HCT116 (cell line): Measurements from ENCODE around the gene TOMM22. TPM values are rescaled to one million over a fixed set of nuclear protein-coding genes. Genes with fewer than 3 reads are reported as not detected.

Experiments used
- ATAC-seq: fragments of 200-7000 bp; cut with Tn5 transposase; 2 replicates; pipeline ENCODE4 v1.9.1; 2020; ENCODE audit warnings: mild to moderate bottlenecking, moderate library complexity
- BruUV-seq: library from RNA; stranded (reverse); fragments of 400-500 nt; replicated peaks from 2 replicates; lab custom pipeline; 2021; lab: Mats Ljungman, UMichigan
- CTCF ChIA-PET: fragments of 300-600 bp; sonication (Branson Sonifier 250); formaldehyde crosslinking; loops from one replicate; lab custom pipeline; 2021; ENCODE audit warnings: antibody characterized with exemption; lab: Charles Lee
- POLR2A ChIA-PET: fragments of 300-600, 350-600 bp; sonication (Branson Sonifier 250); formaldehyde crosslinking; loops from one replicate; lab custom pipeline; 2021; ENCODE audit warnings: antibody characterized with exemption; lab: Charles Lee
- RAD21 ChIA-PET, 2 experiments: fragments of 300-600 bp; sonication (Branson Sonifier 250); formaldehyde crosslinking; loops; one replicate each; lab custom pipeline; 2023; ENCODE audit warnings: low total read pairs in 2 of 2; ENCODE audit not compliant: uncharacterized antibody in 2 of 2, unreplicated experiment in 2 of 2, low non-redundant PET in 1 of 2; lab: Charles Lee
- DNase-seq: peaks from one replicate; pipeline ENCODE4 v3.0.0-alpha.2; 2010; ENCODE audit warnings: low read depth, low spot score
- H2AFZ ChIP-seq: fragments of 200-600 bp; shearing (Covaris generic), sonication (generic); 2 replicates; pipeline ENCODE4 v1.6.1; 2017; ENCODE audit warnings: low read depth, mixed run types, mixed read lengths, antibody characterized with exemption, low read length; ENCODE audit not compliant: poor library complexity, severe bottlenecking
- H3K27ac ChIP-seq: 2 replicates; pipeline ENCODE4 v1.5.1; 2012; ENCODE audit warnings: low read depth, low read length
- H3K27me3 ChIP-seq: fragments of 200-600 bp; sonication (generic); 2 replicates; pipeline ENCODE4 v1.6.1; 2016; ENCODE audit warnings: mixed run types, low read length, mixed read lengths; ENCODE audit not compliant: insufficient read depth
- H3K36me3 ChIP-seq, 2 experiments: fragments of 200-500 bp in 1 of 2; fragments of 200-600 bp in 1 of 2; sonication (Bioruptor generic) in 1 of 2; sonication (generic) in 1 of 2; 2 replicates each; pipeline versions ENCODE4 v1.5.1 to v1.6.1; 2014 to 2016; ENCODE audit warnings: low read length in 2 of 2, inconsistent platforms in 1 of 2, mixed read lengths in 1 of 2, mixed run types in 1 of 2; ENCODE audit not compliant: insufficient read depth in 2 of 2, control insufficient read depth in 1 of 2
- H3K4me1 ChIP-seq, 2 experiments: fragments of 200-600 bp in 1 of 2; sonication (generic) in 1 of 2; 2 replicates each; pipeline versions ENCODE4 v1.5.1 to v1.6.1; 2012 to 2017; ENCODE audit warnings: low read length in 2 of 2, inconsistent platforms in 1 of 2, mild to moderate bottlenecking in 1 of 2, mixed read lengths in 1 of 2, mixed run types in 1 of 2, moderate library complexity in 1 of 2; ENCODE audit not compliant: insufficient read depth in 2 of 2, control insufficient read depth in 1 of 2
- H3K4me2 ChIP-seq: fragments of 200-600 bp; sonication (generic); 2 replicates; pipeline ENCODE4 v1.6.1; 2017; ENCODE audit warnings: mixed run types, low read length, mixed read lengths
- H3K4me3 ChIP-seq, 2 experiments: fragments of 200-600 bp in 1 of 2; sonication (generic) in 1 of 2; replicated peaks in 1 of 2; 2 replicates each; pipeline ENCODE4 v1.5.1; 2011 to 2016; ENCODE audit warnings: low read length in 2 of 2, control low read depth in 1 of 2, low read depth in 1 of 2, mild to moderate bottlenecking in 1 of 2, mixed read lengths in 1 of 2, mixed run types in 1 of 2
- H3K79me2 ChIP-seq: fragments of 200-600 bp; sonication (generic); 2 replicates; pipeline ENCODE4 v1.6.1; 2017; ENCODE audit warnings: mild to moderate bottlenecking, mixed run types, low read length, moderate library complexity, mixed read lengths; ENCODE audit not compliant: insufficient read depth
- H3K9ac ChIP-seq: fragments of 200-600 bp; sonication (generic); 2 replicates; pipeline ENCODE4 v1.6.1; 2016; ENCODE audit warnings: low read length, mixed read lengths
- H3K9me2 ChIP-seq: fragments of 200-600 bp; sonication (generic), shearing (Covaris generic); 2 replicates; pipeline ENCODE4 v1.6.1; 2017; ENCODE audit warnings: mixed run types, mild to moderate bottlenecking, moderate library complexity; ENCODE audit not compliant: insufficient read depth
- H3K9me3 ChIP-seq, 2 experiments: fragments of 200-500 bp in 1 of 2; fragments of 200-600 bp in 1 of 2; sonication (Bioruptor generic) in 1 of 2; sonication (generic) in 1 of 2; 2 replicates each; pipeline ENCODE4 v1.6.1; 2014 to 2017; ENCODE audit warnings: low read length in 2 of 2, mixed read lengths in 2 of 2, inconsistent platforms in 1 of 2, low read depth in 1 of 2, mild to moderate bottlenecking in 1 of 2, mixed run types in 1 of 2, moderate library complexity in 1 of 2; ENCODE audit not compliant: control insufficient read depth in 1 of 2, insufficient read depth in 1 of 2
- H4K20me1 ChIP-seq: fragments of 200-600 bp; sonication (generic), shearing (Covaris generic); 2 replicates; pipeline ENCODE4 v1.6.1; 2017; ENCODE audit warnings: mixed run types, mild to moderate bottlenecking, moderate library complexity; ENCODE audit not compliant: insufficient read depth
- ELF1 ChIP-seq: IDR thresholded peaks from 2 replicates; pipeline ENCODE4 v1.6.1; 2012; ENCODE audit warnings: low read depth, borderline replicate concordance
- JUND ChIP-seq: IDR thresholded peaks from 2 replicates; pipeline ENCODE4 v1.6.1; 2012
- MAX ChIP-seq: IDR thresholded peaks from 2 replicates; pipeline ENCODE4 v1.6.1; 2012
- POLR2A ChIP-seq: IDR thresholded peaks from 2 replicates; pipeline ENCODE4 v1.7.0; 2011; ENCODE audit warnings: borderline replicate concordance; ENCODE audit not compliant: insufficient read depth, insufficient read length; ENCODE audit errors: extremely low read depth
- POLR2AphosphoS5 ChIP-seq: IDR thresholded peaks from 2 replicates; pipeline ENCODE4 v1.6.1; 2011; ENCODE audit warnings: mild to moderate bottlenecking, low read depth, low read length, moderate library complexity
- RAD21 ChIP-seq: IDR thresholded peaks from 2 replicates; pipeline ENCODE4 v1.6.1; 2012; ENCODE audit warnings: low read depth, mild to moderate bottlenecking
- SIN3A ChIP-seq: IDR thresholded peaks from 2 replicates; pipeline ENCODE4 v1.6.1; 2012; ENCODE audit warnings: low read depth
- SRF ChIP-seq: IDR thresholded peaks from 2 replicates; pipeline ENCODE4 v1.6.1; 2012; ENCODE audit warnings: low read depth
- TCF7L2 ChIP-seq: IDR thresholded peaks from 2 replicates; pipeline ENCODE4 v1.7.0; 2011; ENCODE audit warnings: borderline replicate concordance, inconsistent platforms; ENCODE audit not compliant: insufficient read depth, insufficient read length; ENCODE audit errors: extremely low read depth
- ZBTB33 ChIP-seq: IDR thresholded peaks from 2 replicates; pipeline ENCODE4 v1.6.1; 2011; ENCODE audit warnings: mild to moderate bottlenecking, low read length, moderate library complexity; ENCODE audit not compliant: insufficient replicate concordance; ENCODE audit errors: extremely low read depth
- ZFX ChIP-seq: fragments of 450-650 bp; IDR thresholded peaks from 2 replicates; pipeline ENCODE4 v1.6.1; 2017
- intact Hi-C: fragments of 100-400 bp; cut with micrococcal nuclease; formaldehyde crosslinking; loops from 2 replicates; pipeline ENCODE4 v1.10.0; 2022
- total RNA-seq: library from RNA; stranded (reverse); gene quantifications from one replicate; pipeline ENCODE4 v1.2.1, GENCODE V29; 2021; ENCODE audit not compliant: unreplicated experiment
- TF ChIP-seq, protein P1 (sequence below): IDR thresholded peaks from 2 replicates; pipeline ENCODE4 v1.6.1; 2012

TOMM22 gene
- total RNA-seq, 1 experiment from 2014 or later: 136 TPM

DNA sequence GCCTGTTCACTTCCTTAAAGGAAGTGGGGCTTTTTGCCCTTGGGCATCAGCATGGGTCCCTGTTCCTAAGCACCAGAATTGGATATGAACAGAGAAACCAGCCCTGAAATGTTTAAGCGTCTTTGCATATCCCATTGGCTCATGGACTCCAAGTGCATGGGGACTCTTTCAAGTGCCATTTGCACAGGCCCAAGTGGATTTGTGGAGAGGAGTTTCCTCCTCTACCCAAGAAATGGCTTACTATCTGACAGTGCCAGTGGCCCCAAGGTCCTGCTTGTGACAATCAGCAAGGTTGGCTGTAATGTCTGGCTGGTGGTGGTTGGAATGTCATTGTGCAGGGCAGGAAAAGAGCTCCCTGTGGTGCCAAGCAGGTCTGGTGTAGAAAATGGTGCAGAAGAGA is 4.0 kb downstream of the TOMM22 start:
- intact Hi-C loops: no loop called here
- no peak for ATAC-seq
- H3K79me2 ChIP-seq: peaks cover 64% of the 10 kb centered on the region

More for the DNA sequence above, 4.0 kb downstream of the TOMM22 start:
- ChIA-PET CTCF (no interaction called here), POLR2A (no interaction called here), RAD21 (no interaction called here)
- Histone ChIP-seq H3K9ac (no peak overlapping the region), H3K27me3 (no peaks in the 10 kb centered on the region), H3K27ac (no peak overlapping the region), H2AFZ (no peak overlapping the region), H4K20me1 (0 out of 2 replicates have a peak, but pooled peaks cover 7% of the 10 kb centered on the region), H3K9me3 (peaks cover 4 to 7% of the 10 kb centered on the region in 2 experiments; a peak in 1 of 4 replicates), H3K4me3 (no peak overlapping the region), H3K4me1 (peaks cover 2 to 12% of the 10 kb centered on the region in 2 experiments; a peak in 3 of 4 replicates), H3K36me3 (peaks cover 27 to 64% of the 10 kb centered on the region in 2 experiments), H3K9me2 (no peaks in the 10 kb centered on the region), H3K4me2 (no peak overlapping the region)
- no peak for TF ChIP-seq TCF7L2
- TF ChIP-seq MAX: no peak
- no peak for TF ChIP-seq ZFX
- TF ChIP-seq, protein P1, sequence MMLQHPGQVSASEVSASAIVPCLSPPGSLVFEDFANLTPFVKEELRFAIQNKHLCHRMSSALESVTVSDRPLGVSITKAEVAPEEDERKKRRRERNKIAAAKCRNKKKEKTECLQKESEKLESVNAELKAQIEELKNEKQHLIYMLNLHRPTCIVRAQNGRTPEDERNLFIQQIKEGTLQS: no peak
- TF ChIP-seq POLR2A: no peak
- no peak for TF ChIP-seq SRF
- no peak for TF ChIP-seq SIN3A
- TF ChIP-seq JUND: no peak
- no peak for TF ChIP-seq ZBTB33
- TF ChIP-seq ELF1: no peak
- TF ChIP-seq POLR2AphosphoS5: no peak
- TF ChIP-seq RAD21: no peak
- no peak for DNase-seq
- no TSS peak for BruUV-seq
